ENCODE measurements around the gene BCL2L1.

DNA sequence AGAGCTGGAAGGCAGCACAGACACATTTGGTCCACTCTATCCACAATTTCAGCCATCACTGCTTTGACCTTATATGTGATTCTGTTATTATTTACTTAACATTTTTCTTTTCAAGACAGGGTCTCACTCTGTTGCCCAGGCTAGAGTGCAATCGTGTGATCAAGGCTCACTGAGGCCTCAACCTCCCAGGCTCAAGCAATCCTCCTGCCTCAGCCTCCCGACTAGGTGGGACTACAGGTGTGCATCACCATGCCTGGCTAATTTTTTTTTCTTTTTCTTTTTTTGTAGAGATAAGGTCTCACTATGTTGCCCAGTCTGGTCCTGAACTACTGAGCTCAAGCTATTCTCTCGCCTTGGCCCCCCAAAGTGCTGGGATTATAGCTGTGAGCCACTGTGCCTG is 40.3 kb downstream of the BCL2L1 start:
- TF ChIP-seq, protein P1, sequence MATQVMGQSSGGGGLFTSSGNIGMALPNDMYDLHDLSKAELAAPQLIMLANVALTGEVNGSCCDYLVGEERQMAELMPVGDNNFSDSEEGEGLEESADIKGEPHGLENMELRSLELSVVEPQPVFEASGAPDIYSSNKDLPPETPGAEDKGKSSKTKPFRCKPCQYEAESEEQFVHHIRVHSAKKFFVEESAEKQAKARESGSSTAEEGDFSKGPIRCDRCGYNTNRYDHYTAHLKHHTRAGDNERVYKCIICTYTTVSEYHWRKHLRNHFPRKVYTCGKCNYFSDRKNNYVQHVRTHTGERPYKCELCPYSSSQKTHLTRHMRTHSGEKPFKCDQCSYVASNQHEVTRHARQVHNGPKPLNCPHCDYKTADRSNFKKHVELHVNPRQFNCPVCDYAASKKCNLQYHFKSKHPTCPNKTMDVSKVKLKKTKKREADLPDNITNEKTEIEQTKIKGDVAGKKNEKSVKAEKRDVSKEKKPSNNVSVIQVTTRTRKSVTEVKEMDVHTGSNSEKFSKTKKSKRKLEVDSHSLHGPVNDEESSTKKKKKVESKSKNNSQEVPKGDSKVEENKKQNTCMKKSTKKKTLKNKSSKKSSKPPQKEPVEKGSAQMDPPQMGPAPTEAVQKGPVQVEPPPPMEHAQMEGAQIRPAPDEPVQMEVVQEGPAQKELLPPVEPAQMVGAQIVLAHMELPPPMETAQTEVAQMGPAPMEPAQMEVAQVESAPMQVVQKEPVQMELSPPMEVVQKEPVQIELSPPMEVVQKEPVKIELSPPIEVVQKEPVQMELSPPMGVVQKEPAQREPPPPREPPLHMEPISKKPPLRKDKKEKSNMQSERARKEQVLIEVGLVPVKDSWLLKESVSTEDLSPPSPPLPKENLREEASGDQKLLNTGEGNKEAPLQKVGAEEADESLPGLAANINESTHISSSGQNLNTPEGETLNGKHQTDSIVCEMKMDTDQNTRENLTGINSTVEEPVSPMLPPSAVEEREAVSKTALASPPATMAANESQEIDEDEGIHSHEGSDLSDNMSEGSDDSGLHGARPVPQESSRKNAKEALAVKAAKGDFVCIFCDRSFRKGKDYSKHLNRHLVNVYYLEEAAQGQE (IDR thresholded peaks at IDR 0.05; ENCODE audit: low read depth, low read length), result no peak
- TF ChIP-seq TAF1 (IDR thresholded peaks at IDR 0.05; ENCODE audit: borderline replicate concordance, low read depth, low read length) (no peak), BHLHE40 (IDR thresholded peaks at IDR 0.05; ENCODE audit: borderline replicate concordance in 1 of 2, low read depth in 2 of 2, low read length in 1 of 2) (no peak), ZNF384 (IDR thresholded peaks at IDR 0.05; ENCODE audit: borderline replicate concordance, low read depth, low read length) (no peak), EP300 (IDR thresholded peaks at IDR 0.05; ENCODE audit: borderline replicate concordance in 1 of 2, control insufficient read depth in 1 of 2, low read depth in 2 of 2, low read length in 2 of 2) (no peak), POLR2A (IDR thresholded peaks at IDR 0.05; ENCODE audit: low read depth, low read length) (no peak), JUND (IDR thresholded peaks at IDR 0.05; ENCODE audit: low read depth, low read length) (no peak), CHD2 (IDR thresholded peaks at IDR 0.05; ENCODE audit: borderline replicate concordance, low read depth, low read length) (no peak), BCL3 (IDR thresholded peaks at IDR 0.05; ENCODE audit: borderline replicate concordance, insufficient read depth, low read depth, low read length, poor library complexity, severe bottlenecking) (no peak), ZNF622 (IDR thresholded peaks at IDR 0.05) (no peak), PAX5 (IDR thresholded peaks at IDR 0.05; ENCODE audit: borderline replicate concordance, low read depth, low read length) (no peak)
- TF ChIP-seq, protein P2, sequence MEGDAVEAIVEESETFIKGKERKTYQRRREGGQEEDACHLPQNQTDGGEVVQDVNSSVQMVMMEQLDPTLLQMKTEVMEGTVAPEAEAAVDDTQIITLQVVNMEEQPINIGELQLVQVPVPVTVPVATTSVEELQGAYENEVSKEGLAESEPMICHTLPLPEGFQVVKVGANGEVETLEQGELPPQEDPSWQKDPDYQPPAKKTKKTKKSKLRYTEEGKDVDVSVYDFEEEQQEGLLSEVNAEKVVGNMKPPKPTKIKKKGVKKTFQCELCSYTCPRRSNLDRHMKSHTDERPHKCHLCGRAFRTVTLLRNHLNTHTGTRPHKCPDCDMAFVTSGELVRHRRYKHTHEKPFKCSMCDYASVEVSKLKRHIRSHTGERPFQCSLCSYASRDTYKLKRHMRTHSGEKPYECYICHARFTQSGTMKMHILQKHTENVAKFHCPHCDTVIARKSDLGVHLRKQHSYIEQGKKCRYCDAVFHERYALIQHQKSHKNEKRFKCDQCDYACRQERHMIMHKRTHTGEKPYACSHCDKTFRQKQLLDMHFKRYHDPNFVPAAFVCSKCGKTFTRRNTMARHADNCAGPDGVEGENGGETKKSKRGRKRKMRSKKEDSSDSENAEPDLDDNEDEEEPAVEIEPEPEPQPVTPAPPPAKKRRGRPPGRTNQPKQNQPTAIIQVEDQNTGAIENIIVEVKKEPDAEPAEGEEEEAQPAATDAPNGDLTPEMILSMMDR (IDR thresholded peaks at IDR 0.05 in 2 of 3, conservative IDR thresholded peaks at IDR 0.05 in 1 of 3; ENCODE audit: control insufficient read depth in 2 of 3, extremely low read depth in 1 of 3, insufficient read depth in 1 of 3, low read depth in 3 of 3, low read length in 3 of 3), result no peak
- TF ChIP-seq, protein P3, sequence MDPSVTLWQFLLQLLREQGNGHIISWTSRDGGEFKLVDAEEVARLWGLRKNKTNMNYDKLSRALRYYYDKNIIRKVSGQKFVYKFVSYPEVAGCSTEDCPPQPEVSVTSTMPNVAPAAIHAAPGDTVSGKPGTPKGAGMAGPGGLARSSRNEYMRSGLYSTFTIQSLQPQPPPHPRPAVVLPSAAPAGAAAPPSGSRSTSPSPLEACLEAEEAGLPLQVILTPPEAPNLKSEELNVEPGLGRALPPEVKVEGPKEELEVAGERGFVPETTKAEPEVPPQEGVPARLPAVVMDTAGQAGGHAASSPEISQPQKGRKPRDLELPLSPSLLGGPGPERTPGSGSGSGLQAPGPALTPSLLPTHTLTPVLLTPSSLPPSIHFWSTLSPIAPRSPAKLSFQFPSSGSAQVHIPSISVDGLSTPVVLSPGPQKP (IDR thresholded peaks at IDR 0.05; ENCODE audit: low read depth, low read length), result no peak
